NCI-H345 treated with DMSO at 0.1 percent for 48 hours (cell line): ENCODE data around the gene CDHR4.
"Not testable (repeated sequence)": the region's sequence is repeated elsewhere in the genome, so short reads cannot be mapped to it uniquely, and the experiment has no call there.

Source experiments
- DNase-seq: peaks from one replicate; lab custom pipeline; 2025; ENCODE audit not compliant: unreplicated experiment; lab: John Stamatoyannopoulos, UW

Gene CDHR4

GRCh38 chr3:49799761-49800160 lies at the start of gene CDHR4:
Gene CDHR4, minus strand, starts transcription at chr3:49799873. Its CDS starts 61 bp downstream, at chr3:49799812.
- no peak for DNase-seq

- no peak for DNase-seq
These were observed 46.0 kb upstream of the CDHR4 start for GRCh38 chr3:49845694-49846093.

GRCh38 chr3:49844464-49845183 lies 45.0 kb upstream of the CDHR4 start:
- DNase-seq = no peak

GRCh38 chr3:49842843-49843517 lies 43.3 kb upstream of the CDHR4 start:
- DNase-seq = no peak

- no peak for DNase-seq
These were observed 42.1 kb upstream of the CDHR4 start for GRCh38 chr3:49841806-49842205.

GRCh38 chr3:49841126-49841696 lies 41.5 kb upstream of the CDHR4 start:
- DNase-seq = no peak

- DNase-seq = no peak
These were observed 40.7 kb upstream of the CDHR4 start for GRCh38 chr3:49840388-49840787.

- peak; percentile 42 for DNase-seq
These were observed 39.6 kb upstream of the CDHR4 start for GRCh38 chr3:49839193-49839809.

GRCh38 chr3:49831341-49831740 lies 31.7 kb upstream of the CDHR4 start:
- no peak for DNase-seq

GRCh38 chr3:49826016-49826415 lies 26.3 kb upstream of the CDHR4 start:
- DNase-seq = no peak

- not testable (repeated sequence) for DNase-seq
These were observed 23.5 kb upstream of the CDHR4 start for GRCh38 chr3:49823131-49823530.

GRCh38 chr3:49813497-49814174 lies 14.0 kb upstream of the CDHR4 start, which contains the start of gene UBA7:
Gene UBA7, minus strand, starts transcription at chr3:49813953. Its CDS starts 166 bp downstream, at chr3:49813787.
- DNase-seq = no peak

- DNase-seq = no peak
These were observed 13.3 kb upstream of the CDHR4 start for GRCh38 chr3:49812916-49813496.

- DNase-seq = no peak
These were observed 7.9 kb upstream of the CDHR4 start for GRCh38 chr3:49807431-49808114.

GRCh38 chr3:49806850-49807249 lies 7.2 kb upstream of the CDHR4 start:
- DNase-seq = no peak

GRCh38 chr3:49805897-49806701 lies 6.4 kb upstream of the CDHR4 start:
- no peak for DNase-seq

GRCh38 chr3:49805367-49805782 lies 5.7 kb upstream of the CDHR4 start:
- no peak for DNase-seq

- no peak for DNase-seq
These were observed 4.7 kb upstream of the CDHR4 start for GRCh38 chr3:49804141-49805041.
